ENCODE measurements around the gene FGF14. TPM values are rescaled to one million over a fixed set of nuclear protein-coding genes. Genes with fewer than 3 reads are reported as not detected.

FGF14 gene
- total RNA-seq, 1 experiment from 2014 or later = not detected

DNA sequence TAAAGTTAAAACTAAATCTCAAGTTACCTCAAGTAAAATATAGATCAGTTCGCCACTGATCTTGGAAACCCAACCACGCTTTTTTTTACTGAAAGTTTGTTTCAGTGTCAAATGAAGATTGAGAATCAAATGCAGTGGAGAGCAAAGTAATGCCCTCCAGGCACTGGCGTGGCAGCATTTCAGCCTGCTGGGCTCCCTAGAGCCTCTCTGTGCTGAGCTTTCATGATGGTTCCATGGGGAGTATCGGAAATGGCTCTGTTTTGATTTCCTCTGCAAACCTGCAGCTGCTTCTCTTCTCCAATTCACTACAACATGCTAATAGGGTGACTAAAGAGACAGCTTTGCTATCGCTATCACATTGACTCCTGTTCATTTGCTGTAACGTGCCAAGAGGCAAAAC, 141.6 kb downstream of the FGF14 start:
- no peaks in the 10 kb centered on the region for H3K36me3 ChIP-seq (ENCODE audit: low read depth, low read length)
- H3K4me2 ChIP-seq (ENCODE audit: low read length) = no peak overlapping the region
- H3K27ac ChIP-seq (ENCODE audit: low read length) = no peak overlapping the region
- no peaks in the 10 kb centered on the region for H3K9me3 ChIP-seq (ENCODE audit: low read length)
- TF ChIP-seq, protein P1, sequence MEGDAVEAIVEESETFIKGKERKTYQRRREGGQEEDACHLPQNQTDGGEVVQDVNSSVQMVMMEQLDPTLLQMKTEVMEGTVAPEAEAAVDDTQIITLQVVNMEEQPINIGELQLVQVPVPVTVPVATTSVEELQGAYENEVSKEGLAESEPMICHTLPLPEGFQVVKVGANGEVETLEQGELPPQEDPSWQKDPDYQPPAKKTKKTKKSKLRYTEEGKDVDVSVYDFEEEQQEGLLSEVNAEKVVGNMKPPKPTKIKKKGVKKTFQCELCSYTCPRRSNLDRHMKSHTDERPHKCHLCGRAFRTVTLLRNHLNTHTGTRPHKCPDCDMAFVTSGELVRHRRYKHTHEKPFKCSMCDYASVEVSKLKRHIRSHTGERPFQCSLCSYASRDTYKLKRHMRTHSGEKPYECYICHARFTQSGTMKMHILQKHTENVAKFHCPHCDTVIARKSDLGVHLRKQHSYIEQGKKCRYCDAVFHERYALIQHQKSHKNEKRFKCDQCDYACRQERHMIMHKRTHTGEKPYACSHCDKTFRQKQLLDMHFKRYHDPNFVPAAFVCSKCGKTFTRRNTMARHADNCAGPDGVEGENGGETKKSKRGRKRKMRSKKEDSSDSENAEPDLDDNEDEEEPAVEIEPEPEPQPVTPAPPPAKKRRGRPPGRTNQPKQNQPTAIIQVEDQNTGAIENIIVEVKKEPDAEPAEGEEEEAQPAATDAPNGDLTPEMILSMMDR (conservative IDR thresholded peaks at IDR 0.05; ENCODE audit: low read depth, low read length) = no peak
- TF ChIP-seq EZH2phosphoT487 (IDR thresholded peaks at IDR 0.05; ENCODE audit: borderline replicate concordance, low read length) = no peak
- intact Hi-C loops (cut with micrococcal nuclease) = no loop called here
- H3K79me2 ChIP-seq (ENCODE audit: low read length) = no peaks in the 10 kb centered on the region
- peaks cover 42% of the 10 kb centered on the region for H3K27me3 ChIP-seq (ENCODE audit: low read length)
- POLR2A ChIA-PET (ENCODE audit: unreplicated experiment) = no interaction called here
- H3K4me3 ChIP-seq (ENCODE audit: low read length) = no peak overlapping the region
- no peak overlapping the region for H2AFZ ChIP-seq (ENCODE audit: low read length)
- H3K4me1 ChIP-seq (ENCODE audit: insufficient read depth, low read length) = no peaks in the 10 kb centered on the region
- DNase-seq = no peak
- H4K20me1 ChIP-seq (ENCODE audit: low read length) = no peaks in the 10 kb centered on the region
- no TSS peak for BruUV-seq (replicated peaks)
- no peak overlapping the region for H3K9ac ChIP-seq (ENCODE audit: low read length)
- no peaks in the 10 kb centered on the region for H3F3A ChIP-seq (ENCODE audit: low read length, unreplicated experiment)
- H3K9me2 ChIP-seq (replicated peaks; ENCODE audit: low read length) = no peaks in the 10 kb centered on the region
- ATAC-seq = no peak
- CTCF ChIA-PET = no interaction called here

DNA sequence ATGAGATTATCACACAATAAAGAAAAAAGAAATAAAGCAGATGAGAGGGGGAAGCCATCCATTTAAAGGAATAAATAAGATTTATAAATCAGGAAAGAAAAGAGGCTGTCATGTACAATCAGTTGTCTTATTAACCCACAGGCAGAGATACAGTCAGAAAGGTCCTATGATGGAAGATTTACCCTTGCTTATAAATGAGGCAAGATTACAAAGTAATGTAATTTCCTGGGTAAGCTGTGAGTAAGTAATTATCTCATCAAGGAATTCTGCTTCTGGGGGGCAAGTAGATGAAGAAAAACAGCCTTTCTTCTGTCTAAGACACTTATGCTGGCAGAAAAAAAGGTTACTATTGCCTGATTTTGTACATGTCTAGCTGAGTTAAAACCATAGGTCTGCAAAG, 146.4 kb downstream of the FGF14 start:
- ATAC-seq = no peak

DNA sequence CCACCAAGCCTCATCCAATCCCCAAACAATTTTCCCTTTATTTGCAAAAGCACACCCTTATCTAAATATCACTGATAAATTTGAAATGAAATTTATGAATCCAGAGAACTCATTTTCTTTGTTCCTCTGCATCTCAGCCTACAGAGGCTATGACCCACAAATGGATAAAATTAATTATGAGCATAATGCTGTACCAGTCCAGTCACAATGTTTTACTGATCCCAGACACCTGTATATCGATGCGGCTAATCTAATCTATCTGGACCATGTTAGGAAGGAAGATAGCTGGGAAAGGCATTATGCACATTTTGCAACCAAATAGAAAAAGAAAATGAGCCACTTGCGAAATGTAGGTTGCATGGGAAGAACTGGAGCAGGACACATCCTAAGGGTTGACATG, 150.0 kb downstream of the FGF14 start:
- no TSS peak for BruUV-seq (replicated peaks)
- no peak overlapping the region for H3K4me3 ChIP-seq (ENCODE audit: low read length)
- DNase-seq = no peak
- H3K9ac ChIP-seq (ENCODE audit: low read length) = no peak overlapping the region
- no peak overlapping the region for H3K4me2 ChIP-seq (ENCODE audit: low read length)
- intact Hi-C loops (cut with micrococcal nuclease) = no loop called here
- no peak overlapping the region for H2AFZ ChIP-seq (ENCODE audit: low read length)
- ChIA-PET POLR2A (ENCODE audit: unreplicated experiment) (no interaction called here), CTCF (no interaction called here)
- H3K9me2 ChIP-seq (replicated peaks; ENCODE audit: low read length) = no peaks in the 10 kb centered on the region
- H3K9me3 ChIP-seq (ENCODE audit: low read length) = no peaks in the 10 kb centered on the region
- no peaks in the 10 kb centered on the region for H3K79me2 ChIP-seq (ENCODE audit: low read length)
- H3K27me3 ChIP-seq (ENCODE audit: low read length) = peaks cover 16% of the 10 kb centered on the region
- TF ChIP-seq, protein P1 (conservative IDR thresholded peaks at IDR 0.05; ENCODE audit: low read depth, low read length) = no peak
- TF ChIP-seq EZH2 (IDR thresholded peaks at IDR 0.05; ENCODE audit: low read length, unreplicated experiment) (no peak), EZH2phosphoT487 (IDR thresholded peaks at IDR 0.05; ENCODE audit: borderline replicate concordance, low read length) (no peak)
- H3K36me3 ChIP-seq (ENCODE audit: low read depth, low read length) = no peaks in the 10 kb centered on the region
- H4K20me1 ChIP-seq (ENCODE audit: low read length) = no peaks in the 10 kb centered on the region
- H3K27ac ChIP-seq (ENCODE audit: low read length) = no peak overlapping the region
- no peaks in the 10 kb centered on the region for H3F3A ChIP-seq (ENCODE audit: low read length, unreplicated experiment)
- ATAC-seq = no peak
- H3K4me1 ChIP-seq (ENCODE audit: insufficient read depth, low read length) = no peaks in the 10 kb centered on the region

More for the DNA sequence above, 146.4 kb downstream of the FGF14 start:
- Histone ChIP-seq H3K9me3 (ENCODE audit: low read length) (no peaks in the 10 kb centered on the region), H3K4me2 (ENCODE audit: low read length) (no peak overlapping the region), H3K9ac (ENCODE audit: low read length) (no peak overlapping the region), H3K36me3 (ENCODE audit: low read depth, low read length) (no peaks in the 10 kb centered on the region), H3K4me3 (ENCODE audit: low read length) (no peak overlapping the region), H4K20me1 (ENCODE audit: low read length) (no peaks in the 10 kb centered on the region), H3K27ac (ENCODE audit: low read length) (no peak overlapping the region), H3K4me1 (ENCODE audit: insufficient read depth, low read length) (no peaks in the 10 kb centered on the region), H3K9me2 (replicated peaks; ENCODE audit: low read length) (no peaks in the 10 kb centered on the region), H3F3A (ENCODE audit: low read length, unreplicated experiment) (no peaks in the 10 kb centered on the region), H3K79me2 (ENCODE audit: low read length) (no peaks in the 10 kb centered on the region), H3K27me3 (ENCODE audit: low read length) (peaks cover 24% of the 10 kb centered on the region), H2AFZ (ENCODE audit: low read length) (no peak overlapping the region)
- intact Hi-C loops (cut with micrococcal nuclease) = no loop called here
- ChIA-PET POLR2A (ENCODE audit: unreplicated experiment) (no interaction called here), CTCF (no interaction called here)
- TF ChIP-seq, protein P1 (conservative IDR thresholded peaks at IDR 0.05; ENCODE audit: low read depth, low read length) = no peak
- TF ChIP-seq EZH2phosphoT487 (IDR thresholded peaks at IDR 0.05; ENCODE audit: borderline replicate concordance, low read length) (no peak), EZH2 (IDR thresholded peaks at IDR 0.05; ENCODE audit: low read length, unreplicated experiment) (no peak)
- DNase-seq = no peak
- no TSS peak for BruUV-seq (replicated peaks)

Measured in PC-3 (cell line).